ENCODE data around the gene SPOPL. TPM values are rescaled to one million over a fixed set of nuclear protein-coding genes. Genes with fewer than 3 reads are reported as not detected.
"Not testable (repeated sequence)": the region's sequence is repeated elsewhere in the genome, so short reads cannot be mapped to it uniquely, and the experiment has no call there.

Gene SPOPL
- total and polyA plus RNA-seq, 8 donors, result 3.1 to 60.0 (median 9.6) TPM

GRCh38 chr2:138537170-138537915 is 35.8 kb downstream of the SPOPL start:
- intact Hi-C loops (cut with DNase I; ENCODE audit: low total_unique reads), result no loop called here
- Histone ChIP-seq H3K27ac (no peak overlapping the region), H3K4me1 (peaks cover 0 to 28% (median 10%) of the 10 kb centered on the region in 4 donors), H3K4me3 (no peak overlapping the region), H3K27me3 (no peaks in the 10 kb centered on the region), H3K9me3 (no peaks in the 10 kb centered on the region), H3K36me3 (peaks cover 0 to 16% (median 4%) of the 10 kb centered on the region in 4 donors)
- DNase-seq, result no peak
- TF ChIP-seq POLR2A (IDR thresholded peaks at IDR 0.05) (no peak), CTCF (IDR thresholded peaks at IDR 0.05) (no peak), POLR2AphosphoS5 (IDR thresholded peaks at IDR 0.05) (no peak), EP300 (IDR thresholded peaks at IDR 0.05) (no peak)
- WGBS, 5 donors, result 74 to 87% (median 82%) methylated on average over 12 of the region's 12 CpGs

- H3K4me3 ChIP-seq; DNase-seq; intact Hi-C loops (cut with DNase I; ENCODE audit: low total_unique reads); H3K36me3 ChIP-seq; H3K27ac ChIP-seq; H3K9me3 ChIP-seq; H3K27me3 ChIP-seq: not testable (repeated sequence)
- 91 to 98% (median 95%) methylated on average over 11 to 12 of the region's 12 CpGs for WGBS, 5 donors
- H3K4me1 ChIP-seq, result peaks cover 0 to 22% (median 4%) of the 10 kb centered on the region in 4 donors
Measured at GRCh38 chr2:138544206-138544605, 42.6 kb downstream of the SPOPL start.

GRCh38 chr2:138548796-138549195 is 47.2 kb downstream of the SPOPL start:
- intact Hi-C loops (cut with DNase I; ENCODE audit: low total_unique reads), result no loop called here
- TF ChIP-seq POLR2A (IDR thresholded peaks at IDR 0.05), result no peak
- no peak for TF ChIP-seq EP300 (IDR thresholded peaks at IDR 0.05)
- TF ChIP-seq POLR2AphosphoS5 (IDR thresholded peaks at IDR 0.05), result no peak
- TF ChIP-seq CTCF (IDR thresholded peaks at IDR 0.05), result no peak

GRCh38 chr2:138550172-138550571 is 48.6 kb downstream of the SPOPL start:
- no peaks in the 10 kb centered on the region for H3K9me3 ChIP-seq
- no peak overlapping the region for H3K27ac ChIP-seq
- H3K36me3 ChIP-seq, result peaks cover 0 to 39% (median 27%) of the 10 kb centered on the region in 4 donors
- H3K27me3 ChIP-seq, result no peaks in the 10 kb centered on the region
- H3K4me3 ChIP-seq, result no peak overlapping the region
- intact Hi-C loops (cut with DNase I; ENCODE audit: low total_unique reads), result no loop called here
- peaks cover 0 to 22% (median 2%) of the 10 kb centered on the region in 4 donors for H3K4me1 ChIP-seq
- no peak for DNase-seq
- TF ChIP-seq CTCF (IDR thresholded peaks at IDR 0.05), result no peak
- no peak for TF ChIP-seq POLR2AphosphoS5 (IDR thresholded peaks at IDR 0.05)
- no peak for TF ChIP-seq EP300 (IDR thresholded peaks at IDR 0.05)
- no peak for TF ChIP-seq POLR2A (IDR thresholded peaks at IDR 0.05)
- 92 to 95% (median 94%) methylated on average over 4 of the region's 4 CpGs for WGBS, 5 donors

More at GRCh38 chr2:138548796-138549195, 47.2 kb downstream of the SPOPL start:
- H3K4me3 ChIP-seq, result no peak overlapping the region
- no peaks in the 10 kb centered on the region for H3K9me3 ChIP-seq
- no peak for DNase-seq
- no peaks in the 10 kb centered on the region for H3K27me3 ChIP-seq
- H3K27ac ChIP-seq, result no peak overlapping the region
- H3K36me3 ChIP-seq, result peaks cover 0 to 26% (median 19%) of the 10 kb centered on the region in 4 donors
- H3K4me1 ChIP-seq, result peaks cover 0 to 26% (median 4%) of the 10 kb centered on the region in 4 donors
